HepG2 (cell line): ENCODE data around the gene CXCR5. TPM values are rescaled to one million over a fixed set of nuclear protein-coding genes. Genes with fewer than 3 reads are reported as not detected.

Experiments
- ATAC-seq: fragments of 200-7000 bp; cut with Tn5 transposase; 3 replicates; pipeline ENCODE4 v1.9.1; 2020; ENCODE audit warnings: mild to moderate bottlenecking, moderate library complexity
- BruUV-seq: library from RNA; stranded (reverse); fragments of 400-500 nt; replicated peaks from 2 replicates; lab custom pipeline; 2021; lab: Mats Ljungman, UMichigan
- CTCF ChIA-PET: fragments of 300-600 bp; formaldehyde crosslinking; extraction: SDS; loops from one replicate; lab custom pipeline; 2021; ENCODE audit warnings: low total read pairs, inconsistent platforms, low intra/inter-chr PET ratio; lab: Yijun Ruan, JAX
- POLR2A ChIA-PET: fragments of 350-600 bp; sonication (Branson Sonifier 250); formaldehyde crosslinking; loops from one replicate; lab custom pipeline; 2020; ENCODE audit warnings: antibody characterized with exemption, inconsistent platforms; lab: Yijun Ruan, JAX
- DNase-seq: peaks from one replicate; pipeline ENCODE4 v3.0.0-alpha.2; 2015; ENCODE audit warnings: low spot score
- FAIRE-seq: peaks from 3 replicates; lab custom pipeline; 2011; peaks lifted over from hg19 to GRCh38; lab: Jason Lieb, UNC
- H2AFZ ChIP-seq: one replicate; pipeline ENCODE4 v1.6.1; 2011; ENCODE audit warnings: low read length, inconsistent platforms
- H3K27ac ChIP-seq: fragments of 300-600 bp; 3 replicates; pipeline ENCODE4 v1.8.0; 2011; ENCODE audit warnings: mixed run types, mild to moderate bottlenecking, mixed read lengths, low read length, inconsistent platforms; ENCODE audit not compliant: insufficient read depth; ENCODE audit errors: extremely low read length
- H3K27me3 ChIP-seq, 2 experiments: fragments of 200-600 bp in 1 of 2; 2 replicates in 1 of 2; 3 replicates in 1 of 2; pipeline versions ENCODE4 v1.6.0 to v1.8.0; 2011; ENCODE audit warnings: low read length in 2 of 2, mild to moderate bottlenecking in 2 of 2, moderate library complexity in 2 of 2, inconsistent platforms in 1 of 2; ENCODE audit not compliant: insufficient read depth in 2 of 2, control insufficient read depth in 1 of 2
- H3K36me3 ChIP-seq, 2 experiments: fragments of 200-600 bp in 1 of 2; replicated peaks in 1 of 2; 2 replicates in 1 of 2; 3 replicates in 1 of 2; pipeline versions ENCODE4 v1.5.1 to v1.8.0; 2011; ENCODE audit warnings: low read length in 2 of 2, inconsistent platforms in 1 of 2; ENCODE audit not compliant: insufficient read depth in 2 of 2, control insufficient read depth in 1 of 2
- H3K4me1 ChIP-seq: 2 replicates; pipeline ENCODE4 v1.5.1; 2012; ENCODE audit warnings: low read length, inconsistent platforms; ENCODE audit not compliant: insufficient read depth
- H3K4me2 ChIP-seq: 2 replicates; pipeline ENCODE4 v1.6.0; 2011; ENCODE audit warnings: low read depth, low read length, inconsistent platforms
- H3K4me3 ChIP-seq, 3 experiments: fragments of 200-600 bp in 1 of 3; sonication (generic), shearing (Covaris generic) in 1 of 3; replicated peaks in 1 of 3; 2 replicates each; pipeline ENCODE4 v1.5.1; 2011 to 2016; ENCODE audit warnings: low read length in 3 of 3, inconsistent platforms in 2 of 3, low read depth in 2 of 3, mild to moderate bottlenecking in 2 of 3, control low read depth in 1 of 3, mixed read lengths in 1 of 3; ENCODE audit not compliant: insufficient read depth in 1 of 3
- H3K79me2 ChIP-seq: one replicate; pipeline ENCODE4 v1.6.1; 2011; ENCODE audit warnings: low read length, inconsistent platforms; ENCODE audit not compliant: insufficient read depth
- H3K9ac ChIP-seq: 2 replicates; pipeline ENCODE4 v1.6.0; 2011; ENCODE audit warnings: mild to moderate bottlenecking, low read depth, low read length, inconsistent platforms; ENCODE audit not compliant: insufficient read depth
- H3K9me3 ChIP-seq: 2 replicates; pipeline ENCODE4 v1.5.1; 2012; ENCODE audit warnings: mild to moderate bottlenecking, low read length
- H4K20me1 ChIP-seq: 2 replicates; pipeline ENCODE4 v1.6.0; 2011; ENCODE audit warnings: inconsistent platforms, mild to moderate bottlenecking, low read length, moderate library complexity; ENCODE audit not compliant: insufficient read depth
- DNMT3B ChIP-seq: conservative IDR thresholded peaks from 2 replicates; pipeline ENCODE4 v1.6.1; 2016; ENCODE audit warnings: missing biosample characterization, control low read depth
- MAZ ChIP-seq, 2 experiments: sonication (generic) in 1 of 2; formaldehyde crosslinking in 1 of 2; IDR thresholded peaks; 2 replicates each; pipeline versions ENCODE4 v1.5.0 to v1.6.1; 2012 to 2020; ENCODE audit warnings: low read depth in 2 of 2, mild to moderate bottlenecking in 2 of 2, borderline replicate concordance in 1 of 2, improper control_type of control experiment in 1 of 2, low read length in 1 of 2, missing genetic modification reagents in 1 of 2, moderate library complexity in 1 of 2
- MIER2 ChIP-seq: IDR thresholded peaks from 2 replicates; pipeline ENCODE4 v1.6.1; 2016; ENCODE audit warnings: missing biosample characterization, missing genetic modification reagents
- RARG ChIP-seq: sonication (generic); formaldehyde crosslinking; IDR thresholded peaks from 2 replicates; pipeline ENCODE4 v1.4.0; 2020; ENCODE audit warnings: low read depth, mild to moderate bottlenecking, missing genetic modification reagents
- SIN3A ChIP-seq: IDR thresholded peaks from 2 replicates; pipeline ENCODE4 v1.6.1; 2011; ENCODE audit warnings: low read depth, mild to moderate bottlenecking, control low read depth, low read length, borderline replicate concordance
- SOX5 ChIP-seq: IDR thresholded peaks from 2 replicates; pipeline ENCODE4 v1.6.1; 2016; ENCODE audit warnings: borderline replicate concordance
- TBX2 ChIP-seq: sonication (generic); formaldehyde crosslinking; IDR thresholded peaks from 2 replicates; pipeline ENCODE4 v1.5.0; 2020; ENCODE audit warnings: missing genetic modification reagents, mild to moderate bottlenecking, borderline replicate concordance
- YEATS2 ChIP-seq: sonication (generic); formaldehyde crosslinking; IDR thresholded peaks from 2 replicates; pipeline ENCODE4 v1.4.0; 2020; ENCODE audit warnings: missing genetic modification reagents, borderline replicate concordance
- WGBS: methylation state at CpG from one replicate; pipeline ENCODE4 v1.1.6; 2017; ENCODE audit warnings: low lambda C conversion rate; 5-methylcytosine and 5-hydroxymethylcytosine counted together
- in situ Hi-C: cut with HindIII; loops from 2 replicates; pipeline ENCODE4 v1.10.0; 2017; ENCODE audit warnings: low pct_unique_long_range_greater_than_20kb; ENCODE audit not compliant: extremely low pct_ligation_motif_present
- intact Hi-C: fragments of 100-400 bp; cut with micrococcal nuclease; formaldehyde crosslinking; loops from one replicate; pipeline ENCODE4 v1.10.0; 2022; ENCODE audit not compliant: unreplicated experiment
- polyA plus RNA-seq, 8 experiments: library from polyadenylated mRNA; depleted of rRNA in 3 of 8; stranded (reverse) in 7 of 8; unstranded in 1 of 8; fragments of >200 nt; fragmentation: Illumina TruSeq in 4 of 8; extraction: Trizol in 4 of 8; gene quantifications; 2 replicates each; pipeline versions ENCODE4 v1.2.1 to v1.2.3, GENCODE V29; 2011 to 2016; ENCODE audit warnings: low read depth in 4 of 8, missing spikeins in 1 of 8, mixed read lengths in 1 of 8; ENCODE audit not compliant: insufficient read depth in 1 of 8
- total RNA-seq, 5 experiments: library from RNA; depleted of rRNA; stranded (reverse); fragments of >200 nt; fragmentation: Illumina TruSeq; extraction: Trizol; gene quantifications; 2 replicates each; pipeline ENCODE4 v1.2.3, GENCODE V29; 2016; ENCODE audit warnings: low read depth in 1 of 5
- TF ChIP-seq, protein P1 (sequence below): sonication (generic); formaldehyde crosslinking; IDR thresholded peaks from 2 replicates; pipeline ENCODE4 v1.9.0; 2022; ENCODE audit warnings: missing genetic modification reagents, mild to moderate bottlenecking, borderline replicate concordance
- TF ChIP-seq, protein P2 (sequence below): sonication (generic); formaldehyde crosslinking; IDR thresholded peaks from 2 replicates; pipeline ENCODE4 v1.4.0; 2020; ENCODE audit warnings: missing genetic modification reagents
- TF ChIP-seq, protein P3 (sequence below): sonication (generic); formaldehyde crosslinking; IDR thresholded peaks from 2 replicates; pipeline ENCODE4 v1.8.0; 2022; ENCODE audit warnings: missing genetic modification reagents, mild to moderate bottlenecking, moderate library complexity, borderline replicate concordance
- TF ChIP-seq, protein P4 (sequence below): IDR thresholded peaks from 2 replicates; pipeline ENCODE4 v1.6.1; 2018; ENCODE audit warnings: missing genetic modification reagents, mild to moderate bottlenecking, missing compliant biosample characterization

The CXCR5 gene
- total and polyA plus RNA-seq, 2 of the 13 experiments (the other 11 are each of a cell fraction or from before 2014, with no cell fraction given): not detected

DNA sequence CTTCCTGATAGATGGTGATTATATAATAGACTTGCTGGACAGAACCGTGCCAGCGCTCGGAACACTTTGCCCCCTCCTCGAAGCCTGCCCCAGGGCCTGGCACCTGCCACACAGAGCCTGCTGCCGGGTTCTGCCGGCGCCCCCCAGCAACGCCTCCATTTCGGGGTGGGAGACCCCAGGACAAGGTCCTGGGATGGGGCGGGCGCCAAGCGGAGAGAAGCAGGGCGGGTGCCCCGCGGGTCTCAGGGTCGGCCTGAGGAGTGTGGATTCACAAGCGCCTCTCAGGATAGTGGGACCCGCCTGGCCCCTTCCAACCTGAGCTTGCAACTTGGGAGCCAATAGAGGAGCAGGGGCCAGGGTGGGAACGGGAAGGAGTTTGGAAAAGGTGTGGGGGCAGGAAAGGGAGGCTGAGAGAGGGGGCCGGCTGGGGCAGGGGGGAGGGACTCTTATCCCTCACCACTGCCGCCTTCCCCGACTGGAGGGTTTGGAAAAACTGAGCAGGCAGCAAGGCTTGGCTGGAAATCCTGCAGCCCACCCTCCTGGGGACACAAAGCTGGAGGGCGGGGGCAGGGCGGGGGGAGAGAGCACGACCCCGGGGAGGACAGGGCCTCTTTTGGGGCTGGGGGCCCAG is 45.3 kb downstream of the CXCR5 start (continued):
- peak; percentile 22; the same call in 1 of the 2 replicates for TF ChIP-seq MAZ (IDR thresholded peaks at IDR 0.05; ENCODE audit: borderline replicate concordance, low read depth, low read length)
- no peak for TF ChIP-seq MAZ (CRISPR knock-in tag; IDR thresholded peaks at IDR 0.05; ENCODE audit: low read depth)
- TF ChIP-seq SIN3A: peak; percentile 10; the same call in 1 of the 2 replicates

DNA sequence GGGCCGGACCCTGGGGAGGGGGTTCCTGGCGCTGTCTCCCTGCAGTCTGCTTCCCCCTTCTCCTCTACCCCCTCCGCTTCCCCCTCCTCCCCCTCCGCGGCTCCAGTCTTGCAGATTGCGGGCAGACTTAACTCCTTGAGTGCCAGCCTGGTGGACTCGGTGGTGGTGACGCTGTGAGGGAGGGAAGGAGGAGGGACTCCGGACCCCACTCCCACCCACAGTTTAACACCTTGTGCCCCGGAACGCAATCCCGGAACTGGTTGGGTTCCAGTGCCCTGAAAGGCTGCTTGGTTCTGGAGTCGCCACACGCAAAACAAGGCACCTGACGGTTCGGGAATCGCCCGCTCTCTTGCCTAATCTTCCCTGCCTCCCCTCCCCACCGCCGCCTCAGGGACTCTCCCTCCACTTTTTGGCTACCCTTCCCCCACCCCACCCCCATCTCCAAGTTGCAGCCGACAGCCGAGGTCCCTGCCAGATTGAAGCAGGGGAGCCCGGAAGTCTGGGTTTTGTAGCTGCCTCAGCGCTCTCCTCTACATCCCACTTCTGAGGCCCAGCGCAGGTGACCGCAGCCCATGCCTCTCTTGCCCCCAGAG is 45.9 kb downstream of the CXCR5 start:
- H3K27ac ChIP-seq: peak overlapping the region; percentile 50
- TF ChIP-seq, protein P1, sequence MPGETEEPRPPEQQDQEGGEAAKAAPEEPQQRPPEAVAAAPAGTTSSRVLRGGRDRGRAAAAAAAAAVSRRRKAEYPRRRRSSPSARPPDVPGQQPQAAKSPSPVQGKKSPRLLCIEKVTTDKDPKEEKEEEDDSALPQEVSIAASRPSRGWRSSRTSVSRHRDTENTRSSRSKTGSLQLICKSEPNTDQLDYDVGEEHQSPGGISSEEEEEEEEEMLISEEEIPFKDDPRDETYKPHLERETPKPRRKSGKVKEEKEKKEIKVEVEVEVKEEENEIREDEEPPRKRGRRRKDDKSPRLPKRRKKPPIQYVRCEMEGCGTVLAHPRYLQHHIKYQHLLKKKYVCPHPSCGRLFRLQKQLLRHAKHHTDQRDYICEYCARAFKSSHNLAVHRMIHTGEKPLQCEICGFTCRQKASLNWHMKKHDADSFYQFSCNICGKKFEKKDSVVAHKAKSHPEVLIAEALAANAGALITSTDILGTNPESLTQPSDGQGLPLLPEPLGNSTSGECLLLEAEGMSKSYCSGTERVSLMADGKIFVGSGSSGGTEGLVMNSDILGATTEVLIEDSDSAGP (CRISPR knock-in tag): 0 out of 2 replicates have a peak, but pooled peaks have one; percentile 8
- TF ChIP-seq DNMT3B (CRISPR knock-in tag) (0 out of 2 replicates have a peak, but pooled peaks have one; percentile 68), MIER2 (no peak), TBX2 (CRISPR knock-in tag) (peak; percentile 27; the same call in 1 of the 2 replicates), SOX5 (CRISPR knock-in tag) (no peak), YEATS2 (CRISPR knock-in tag) (no peak), RARG (CRISPR knock-in tag) (no peak)
- TF ChIP-seq, protein P2, sequence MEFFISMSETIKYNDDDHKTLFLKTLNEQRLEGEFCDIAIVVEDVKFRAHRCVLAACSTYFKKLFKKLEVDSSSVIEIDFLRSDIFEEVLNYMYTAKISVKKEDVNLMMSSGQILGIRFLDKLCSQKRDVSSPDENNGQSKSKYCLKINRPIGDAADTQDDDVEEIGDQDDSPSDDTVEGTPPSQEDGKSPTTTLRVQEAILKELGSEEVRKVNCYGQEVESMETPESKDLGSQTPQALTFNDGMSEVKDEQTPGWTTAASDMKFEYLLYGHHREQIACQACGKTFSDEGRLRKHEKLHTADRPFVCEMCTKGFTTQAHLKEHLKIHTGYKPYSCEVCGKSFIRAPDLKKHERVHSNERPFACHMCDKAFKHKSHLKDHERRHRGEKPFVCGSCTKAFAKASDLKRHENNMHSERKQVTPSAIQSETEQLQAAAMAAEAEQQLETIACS: no peak
- TF ChIP-seq, protein P3, sequence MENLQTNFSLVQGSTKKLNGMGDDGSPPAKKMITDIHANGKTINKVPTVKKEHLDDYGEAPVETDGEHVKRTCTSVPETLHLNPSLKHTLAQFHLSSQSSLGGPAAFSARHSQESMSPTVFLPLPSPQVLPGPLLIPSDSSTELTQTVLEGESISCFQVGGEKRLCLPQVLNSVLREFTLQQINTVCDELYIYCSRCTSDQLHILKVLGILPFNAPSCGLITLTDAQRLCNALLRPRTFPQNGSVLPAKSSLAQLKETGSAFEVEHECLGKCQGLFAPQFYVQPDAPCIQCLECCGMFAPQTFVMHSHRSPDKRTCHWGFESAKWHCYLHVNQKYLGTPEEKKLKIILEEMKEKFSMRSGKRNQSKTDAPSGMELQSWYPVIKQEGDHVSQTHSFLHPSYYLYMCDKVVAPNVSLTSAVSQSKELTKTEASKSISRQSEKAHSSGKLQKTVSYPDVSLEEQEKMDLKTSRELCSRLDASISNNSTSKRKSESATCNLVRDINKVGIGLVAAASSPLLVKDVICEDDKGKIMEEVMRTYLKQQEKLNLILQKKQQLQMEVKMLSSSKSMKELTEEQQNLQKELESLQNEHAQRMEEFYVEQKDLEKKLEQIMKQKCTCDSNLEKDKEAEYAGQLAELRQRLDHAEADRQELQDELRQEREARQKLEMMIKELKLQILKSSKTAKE (CRISPR knock-in tag): 0 out of 2 replicates have a peak, but pooled peaks have one; percentile 5
- TF ChIP-seq, protein P4, sequence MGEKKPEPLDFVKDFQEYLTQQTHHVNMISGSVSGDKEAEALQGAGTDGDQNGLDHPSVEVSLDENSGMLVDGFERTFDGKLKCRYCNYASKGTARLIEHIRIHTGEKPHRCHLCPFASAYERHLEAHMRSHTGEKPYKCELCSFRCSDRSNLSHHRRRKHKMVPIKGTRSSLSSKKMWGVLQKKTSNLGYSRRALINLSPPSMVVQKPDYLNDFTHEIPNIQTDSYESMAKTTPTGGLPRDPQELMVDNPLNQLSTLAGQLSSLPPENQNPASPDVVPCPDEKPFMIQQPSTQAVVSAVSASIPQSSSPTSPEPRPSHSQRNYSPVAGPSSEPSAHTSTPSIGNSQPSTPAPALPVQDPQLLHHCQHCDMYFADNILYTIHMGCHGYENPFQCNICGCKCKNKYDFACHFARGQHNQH: no peak

More for the DNA sequence above, 45.9 kb downstream of the CXCR5 start:
- WGBS: 2% methylated on average over 16 of the region's 26 CpGs
- peaks cover 7% of the 10 kb centered on the region for H3K79me2 ChIP-seq
- H4K20me1 ChIP-seq: no peaks in the 10 kb centered on the region
- POLR2A ChIA-PET: no interaction called here
- CTCF ChIA-PET: interaction anchor here (0.8 to 9.8 kb wide), 4 partner anchors 22 to 239 kb away, joined by 3 to 188 read pairs (median 6); partner anchors contain the start of gene UPK2
- ATAC-seq (peak; percentile 5), DNase-seq (peak; percentile 64), FAIRE-seq (no peak)
- no peaks in the 10 kb centered on the region for H3K9me3 ChIP-seq
- H3K4me2 ChIP-seq: peak overlapping the region; percentile 90
- H3K4me3 ChIP-seq: peak overlapping the region; percentile 71 to 89 (median 81)
- H3K27me3 ChIP-seq: peaks cover 2 to 7% of the 10 kb centered on the region in 2 experiments; a peak in 3 of 5 replicates
- no peak overlapping the region for H2AFZ ChIP-seq
- peak overlapping the region; percentile 47; the same call in 1 of the 2 replicates for H3K9ac ChIP-seq
- in situ Hi-C loops: no loop called here
- no peaks in the 10 kb centered on the region for H3K36me3 ChIP-seq
- H3K4me1 ChIP-seq: peaks cover 53% of the 10 kb centered on the region
- BruUV-seq: no TSS peak
- intact Hi-C loops: loop anchor here (1.0 kb wide), 2 partner anchors 22 to 27 kb away; partner anchors contain the start of gene UPK2
